Measurements from ENCODE around the gene SLC39A10. TPM values are rescaled to one million over a fixed set of nuclear protein-coding genes. Genes with fewer than 3 reads are reported as not detected.

The SLC39A10 gene
- total RNA-seq, 1 donor from 2014 or later = 9.9 TPM

DNA sequence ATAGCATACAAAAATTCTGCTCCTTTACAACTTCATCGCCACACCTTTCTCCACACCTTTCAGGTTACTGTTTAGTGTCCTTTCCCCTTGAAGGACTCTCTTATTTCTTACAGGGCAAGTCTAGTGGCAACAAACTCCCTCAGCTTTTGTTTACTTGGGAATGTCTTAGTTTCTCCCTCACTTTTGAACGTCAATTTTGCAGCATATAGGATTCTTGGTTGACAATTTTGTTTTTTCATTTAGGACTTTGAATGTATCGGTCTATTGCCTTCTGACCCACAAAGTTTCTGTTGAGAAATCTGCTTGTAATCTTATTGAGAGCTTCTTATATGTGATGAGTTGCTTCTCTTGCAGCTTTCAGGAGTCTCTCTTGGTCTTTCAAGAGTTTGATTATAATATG, 43.5 kb downstream of the SLC39A10 start:
- Histone ChIP-seq H3K27ac (no peak overlapping the region), H3K36me3 (peaks cover 0 to under 1% of the 10 kb centered on the region in 2 donors), H3K4me1 (no peaks in the 10 kb centered on the region), H3K27me3 (no peaks in the 10 kb centered on the region), H3K9me3 (peaks cover 4 to 17% of the 10 kb centered on the region in 2 donors), H3K4me3 (no peak overlapping the region)
- intact Hi-C loops (cut with DNase I) = no loop called here
- DNase-seq (ENCODE audit: low spot score in 2 of 2) = no peak
- no peak for TF ChIP-seq CTCF (IDR thresholded peaks at IDR 0.05)

GRCh38 chr2:195706161-195706900, 49.3 kb downstream of the SLC39A10 start:
- no peak for DNase-seq (ENCODE audit: low spot score in 2 of 2)
- Histone ChIP-seq H3K9me3 (no peaks in the 10 kb centered on the region), H3K4me1 (no peaks in the 10 kb centered on the region), H3K27ac (no peak overlapping the region), H3K27me3 (no peaks in the 10 kb centered on the region), H3K36me3 (peaks cover 0 to 10% of the 10 kb centered on the region in 2 donors), H3K4me3 (no peak overlapping the region)
- intact Hi-C loops (cut with DNase I) = no loop called here
- TF ChIP-seq CTCF (IDR thresholded peaks at IDR 0.05) = no peak

DNA sequence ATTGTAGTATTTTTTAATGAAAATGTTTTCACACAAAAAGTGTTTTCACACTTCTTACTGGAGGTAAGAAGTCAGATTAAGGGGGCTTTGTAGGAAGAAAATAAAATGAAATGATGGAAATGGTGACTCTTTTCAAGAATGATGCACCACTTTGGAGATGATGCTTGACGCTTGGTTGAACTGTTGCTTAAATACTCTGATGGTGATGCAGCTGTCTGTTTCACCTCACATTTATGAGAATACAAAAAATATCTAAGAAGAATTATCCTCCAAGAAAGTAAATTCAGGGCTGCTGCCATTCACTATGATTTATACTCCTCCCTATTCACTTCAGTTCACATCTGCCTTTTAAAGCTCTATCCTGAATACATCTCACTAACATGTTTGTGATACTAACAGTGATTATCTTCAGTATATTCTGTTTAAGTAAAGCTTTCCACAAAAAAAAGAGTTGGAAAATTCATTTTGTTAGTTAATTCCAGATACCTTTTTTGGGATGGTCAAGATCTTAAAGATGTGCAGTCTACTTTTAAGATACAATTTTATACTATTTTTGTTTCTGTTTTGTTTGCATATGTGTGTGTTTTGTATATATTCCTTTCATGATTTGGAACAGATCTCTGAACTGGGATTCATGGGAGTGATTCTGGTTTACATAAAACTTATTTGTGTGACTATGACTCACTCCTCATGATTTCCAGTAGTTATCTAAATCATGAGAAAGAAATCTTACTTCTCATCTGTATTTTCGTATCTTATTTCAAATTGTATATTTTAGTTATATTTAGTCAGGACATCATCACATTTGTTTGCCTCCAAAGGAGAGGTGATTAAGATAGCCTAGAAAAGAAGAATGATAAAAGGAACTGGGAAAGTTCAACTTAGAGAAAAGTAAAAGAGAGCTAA, 53.1 kb downstream of the SLC39A10 start:
- Histone ChIP-seq H3K27ac (no peak overlapping the region), H3K4me1 (no peaks in the 10 kb centered on the region), H3K4me3 (no peak overlapping the region), H3K9me3 (no peaks in the 10 kb centered on the region), H3K27me3 (no peaks in the 10 kb centered on the region), H3K36me3 (peaks cover 0 to 36% of the 10 kb centered on the region in 2 donors)
- no peak for TF ChIP-seq CTCF (IDR thresholded peaks at IDR 0.05)
- intact Hi-C loops (cut with DNase I) = no loop called here
- no peak for DNase-seq (ENCODE audit: low spot score in 2 of 2)

DNA sequence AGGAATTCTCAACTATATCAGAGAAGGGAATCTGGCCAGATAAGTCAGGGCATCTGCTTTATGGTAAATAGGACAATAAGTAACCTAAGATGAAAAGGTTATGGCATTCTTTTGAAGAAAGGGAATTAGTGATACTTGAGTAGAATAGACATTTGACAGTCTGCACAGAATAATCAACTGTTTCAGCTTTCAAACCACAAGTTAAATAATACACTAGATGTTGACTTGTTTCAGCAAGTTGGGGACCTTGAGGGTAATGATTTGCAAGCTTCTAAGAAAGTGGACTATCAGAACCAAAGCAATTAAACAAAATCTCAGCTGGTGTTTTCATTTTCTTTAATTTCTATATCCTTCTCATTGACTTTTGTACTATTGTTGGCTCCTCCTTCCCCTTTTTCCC, 54.5 kb downstream of the SLC39A10 start:
- no peak overlapping the region for H3K27ac ChIP-seq
- no peak for DNase-seq (ENCODE audit: low spot score in 2 of 2)
- H3K36me3 ChIP-seq = peaks cover 0 to 36% of the 10 kb centered on the region in 2 donors
- intact Hi-C loops (cut with DNase I) = no loop called here
- H3K4me1 ChIP-seq = no peaks in the 10 kb centered on the region
- H3K4me3 ChIP-seq = no peak overlapping the region
- H3K27me3 ChIP-seq = no peaks in the 10 kb centered on the region
- no peaks in the 10 kb centered on the region for H3K9me3 ChIP-seq
- no peak for TF ChIP-seq CTCF (IDR thresholded peaks at IDR 0.05)

DNA sequence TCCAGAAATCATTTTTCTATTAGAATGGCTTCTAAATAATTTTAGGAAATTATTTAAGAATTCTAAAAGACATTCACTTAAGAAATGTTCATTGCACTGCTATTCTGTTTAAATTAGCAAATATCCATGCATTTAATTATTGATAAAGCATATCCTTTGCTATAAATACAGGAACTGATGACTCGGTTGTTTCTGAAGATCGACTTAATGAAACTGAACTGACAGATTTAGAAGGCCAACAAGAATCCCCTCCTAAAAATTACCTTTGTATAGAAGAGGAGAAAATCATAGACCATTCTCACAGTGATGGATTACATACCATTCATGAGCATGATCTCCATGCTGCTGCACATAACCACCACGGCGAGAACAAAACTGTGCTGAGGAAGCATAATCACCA, 59.4 kb downstream of the SLC39A10 start:
- Histone ChIP-seq H3K27ac (no peak overlapping the region), H3K4me3 (no peak overlapping the region), H3K36me3 (peaks cover 9 to 38% of the 10 kb centered on the region in 2 donors), H3K9me3 (no peaks in the 10 kb centered on the region), H3K4me1 (no peaks in the 10 kb centered on the region), H3K27me3 (no peaks in the 10 kb centered on the region)
- DNase-seq (ENCODE audit: low spot score in 2 of 2) = no peak
- TF ChIP-seq CTCF (IDR thresholded peaks at IDR 0.05) = no peak
- intact Hi-C loops (cut with DNase I) = no loop called here

All from ascending aorta (tissue), 2 donors.